Neural cell (in vitro differentiated cells): ENCODE results near the gene ASCL5. TPM values are rescaled to one million over a fixed set of nuclear protein-coding genes. Genes with fewer than 3 reads are reported as not detected.

Experiments
- H2AFZ ChIP-seq: fragments of 200-600, 300-800 bp; sonication (generic), shearing (Covaris generic); 2 replicates; pipeline ENCODE4 v1.6.0; 2014; ENCODE audit warnings: low read depth, mild to moderate bottlenecking, antibody characterized with exemption, low read length, moderate library complexity
- H3F3A ChIP-seq: fragments of 200-600 bp; shearing (Covaris generic); 2 replicates; pipeline ENCODE4 v1.6.1; 2016; ENCODE audit warnings: mild to moderate bottlenecking, moderate library complexity, mixed read lengths, antibody characterized with exemption, low read length; ENCODE audit not compliant: insufficient read depth, poor library complexity, severe bottlenecking
- H3K27ac ChIP-seq: fragments of 200-600, 300-800 bp; sonication (generic), shearing (Covaris generic); 2 replicates; pipeline ENCODE4 v1.5.1; 2014; ENCODE audit warnings: mild to moderate bottlenecking, low read length, moderate library complexity
- H3K27me3 ChIP-seq: fragments of 300-800, 200-600 bp; sonication (generic), shearing (Covaris generic); 2 replicates; pipeline ENCODE4 v1.6.0; 2014; ENCODE audit warnings: mild to moderate bottlenecking, low read depth, low read length, moderate library complexity; ENCODE audit not compliant: insufficient read depth
- H3K36me3 ChIP-seq: fragments of 300-800, 200-600 bp; sonication (generic), shearing (Covaris generic); 2 replicates; pipeline ENCODE4 v1.5.1; 2014; ENCODE audit warnings: mild to moderate bottlenecking, antibody characterized with exemption, low read length, moderate library complexity; ENCODE audit not compliant: insufficient read depth
- H3K4me2 ChIP-seq: fragments of 300-800, 200-600 bp; sonication (generic), shearing (Covaris generic); 2 replicates; pipeline ENCODE4 v1.6.0; 2014; ENCODE audit warnings: mild to moderate bottlenecking, low read length
- H3K4me3 ChIP-seq: fragments of 300-800, 200-600 bp; sonication (generic), shearing (Covaris generic); 2 replicates; pipeline ENCODE4 v1.5.1; 2014; ENCODE audit warnings: mild to moderate bottlenecking, low read length, moderate library complexity
- H3K79me2 ChIP-seq: fragments of 200-600 bp; shearing (Covaris generic); replicated peaks from 2 replicates; pipeline ENCODE4 v1.6.0; 2014; ENCODE audit warnings: mild to moderate bottlenecking, low read length, moderate library complexity; ENCODE audit not compliant: insufficient read depth
- H3K9ac ChIP-seq: fragments of 300-800, 200-600 bp; sonication (generic), shearing (Covaris generic); 2 replicates; pipeline ENCODE4 v1.6.1; 2016; ENCODE audit warnings: mild to moderate bottlenecking, low read length, mixed read lengths
- H3K9me2 ChIP-seq: fragments of 200-600 bp; shearing (Covaris generic); 2 replicates; pipeline ENCODE4 v1.6.1; 2016; ENCODE audit warnings: mild to moderate bottlenecking, low read length, mixed read lengths; ENCODE audit not compliant: insufficient read depth
- H3K9me3 ChIP-seq: fragments of 200-600, 300-800 bp; sonication (generic), shearing (Covaris generic); 2 replicates; pipeline ENCODE4 v1.6.1; 2016; ENCODE audit warnings: mild to moderate bottlenecking, mixed run types, low read length, moderate library complexity, mixed read lengths
- H4K20me1 ChIP-seq: fragments of 200-600 bp; shearing (Covaris generic); 2 replicates; pipeline ENCODE4 v1.6.1; 2016; ENCODE audit warnings: mild to moderate bottlenecking, mixed run types; ENCODE audit not compliant: insufficient read depth
- EP300 ChIP-seq: fragments of 450-650 bp; conservative IDR thresholded peaks from 2 replicates; pipeline ENCODE4 v1.6.1; 2014; ENCODE audit warnings: antibody characterized with exemption, mild to moderate bottlenecking, moderate library complexity; ENCODE audit not compliant: poor library complexity, severe bottlenecking
- EZH2 ChIP-seq: fragments of 200-600, 300-800 bp; shearing (Covaris generic), sonication (generic); IDR thresholded peaks from 2 replicates; pipeline ENCODE4 v1.6.1; 2014; ENCODE audit warnings: antibody characterized with exemption, low read length, borderline replicate concordance, mild to moderate bottlenecking; ENCODE audit not compliant: insufficient read depth, poor library complexity, severe bottlenecking
- MXI1 ChIP-seq: fragments of 450-650 bp; conservative IDR thresholded peaks from 2 replicates; pipeline ENCODE4 v1.6.1; 2014; ENCODE audit warnings: antibody characterized with exemption, mild to moderate bottlenecking; ENCODE audit not compliant: poor library complexity, severe bottlenecking
- POLR2AphosphoS5 ChIP-seq: IDR thresholded peaks from 2 replicates; pipeline ENCODE4 v1.6.1; 2012
- RAD21 ChIP-seq: fragments of 450-650 bp; conservative IDR thresholded peaks from 2 replicates; pipeline ENCODE4 v1.6.1; 2014; ENCODE audit warnings: antibody characterized with exemption, mild to moderate bottlenecking, moderate library complexity
- SMC3 ChIP-seq: fragments of 450-650 bp; conservative IDR thresholded peaks from 2 replicates; pipeline ENCODE4 v1.6.1; 2014; ENCODE audit warnings: antibody characterized with exemption, mild to moderate bottlenecking, moderate library complexity; ENCODE audit not compliant: poor library complexity
- TAF1 ChIP-seq: IDR thresholded peaks from 2 replicates; pipeline ENCODE4 v1.6.1; 2012; ENCODE audit warnings: low read depth
- polyA plus RNA-seq: library from polyadenylated mRNA; depleted of rRNA; stranded (reverse); fragments of >200 nt; gene quantifications from 2 replicates; pipeline ENCODE4 v1.2.3, GENCODE V29; 2014
- TF ChIP-seq, protein P1 (sequence below): IDR thresholded peaks from 2 replicates; pipeline ENCODE4 v1.6.1; 2012; ENCODE audit warnings: borderline replicate concordance
- TF ChIP-seq, protein P2 (sequence below): fragments of 450-650 bp; IDR thresholded peaks from 2 replicates; pipeline ENCODE4 v1.5.1; 2014; ENCODE audit warnings: antibody characterized with exemption, mild to moderate bottlenecking, moderate library complexity; ENCODE audit not compliant: poor library complexity, severe bottlenecking

ASCL5 gene
- polyA plus RNA-seq, 1 donor from 2014 or later, result not detected

GRCh38 chr1:201127755-201128455 is 921 bp upstream of the ASCL5 start:
- Histone ChIP-seq H3F3A (no peaks in the 10 kb centered on the region), H3K79me2 (no peaks in the 10 kb centered on the region), H3K27me3 (no peaks in the 10 kb centered on the region), H3K4me2 (no peak overlapping the region), H3K27ac (no peak overlapping the region), H3K36me3 (no peaks in the 10 kb centered on the region), H3K9me3 (no peaks in the 10 kb centered on the region), H3K9ac (no peak overlapping the region), H3K9me2 (no peaks in the 10 kb centered on the region), H3K4me3 (no peak overlapping the region), H2AFZ (no peak overlapping the region), H4K20me1 (no peaks in the 10 kb centered on the region)
- TF ChIP-seq, protein P1, sequence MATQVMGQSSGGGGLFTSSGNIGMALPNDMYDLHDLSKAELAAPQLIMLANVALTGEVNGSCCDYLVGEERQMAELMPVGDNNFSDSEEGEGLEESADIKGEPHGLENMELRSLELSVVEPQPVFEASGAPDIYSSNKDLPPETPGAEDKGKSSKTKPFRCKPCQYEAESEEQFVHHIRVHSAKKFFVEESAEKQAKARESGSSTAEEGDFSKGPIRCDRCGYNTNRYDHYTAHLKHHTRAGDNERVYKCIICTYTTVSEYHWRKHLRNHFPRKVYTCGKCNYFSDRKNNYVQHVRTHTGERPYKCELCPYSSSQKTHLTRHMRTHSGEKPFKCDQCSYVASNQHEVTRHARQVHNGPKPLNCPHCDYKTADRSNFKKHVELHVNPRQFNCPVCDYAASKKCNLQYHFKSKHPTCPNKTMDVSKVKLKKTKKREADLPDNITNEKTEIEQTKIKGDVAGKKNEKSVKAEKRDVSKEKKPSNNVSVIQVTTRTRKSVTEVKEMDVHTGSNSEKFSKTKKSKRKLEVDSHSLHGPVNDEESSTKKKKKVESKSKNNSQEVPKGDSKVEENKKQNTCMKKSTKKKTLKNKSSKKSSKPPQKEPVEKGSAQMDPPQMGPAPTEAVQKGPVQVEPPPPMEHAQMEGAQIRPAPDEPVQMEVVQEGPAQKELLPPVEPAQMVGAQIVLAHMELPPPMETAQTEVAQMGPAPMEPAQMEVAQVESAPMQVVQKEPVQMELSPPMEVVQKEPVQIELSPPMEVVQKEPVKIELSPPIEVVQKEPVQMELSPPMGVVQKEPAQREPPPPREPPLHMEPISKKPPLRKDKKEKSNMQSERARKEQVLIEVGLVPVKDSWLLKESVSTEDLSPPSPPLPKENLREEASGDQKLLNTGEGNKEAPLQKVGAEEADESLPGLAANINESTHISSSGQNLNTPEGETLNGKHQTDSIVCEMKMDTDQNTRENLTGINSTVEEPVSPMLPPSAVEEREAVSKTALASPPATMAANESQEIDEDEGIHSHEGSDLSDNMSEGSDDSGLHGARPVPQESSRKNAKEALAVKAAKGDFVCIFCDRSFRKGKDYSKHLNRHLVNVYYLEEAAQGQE, result no peak
- TF ChIP-seq EZH2, result no peak
- TF ChIP-seq SMC3, result no peak
- TF ChIP-seq TAF1, result no peak
- no peak for TF ChIP-seq MXI1
- TF ChIP-seq, protein P2, sequence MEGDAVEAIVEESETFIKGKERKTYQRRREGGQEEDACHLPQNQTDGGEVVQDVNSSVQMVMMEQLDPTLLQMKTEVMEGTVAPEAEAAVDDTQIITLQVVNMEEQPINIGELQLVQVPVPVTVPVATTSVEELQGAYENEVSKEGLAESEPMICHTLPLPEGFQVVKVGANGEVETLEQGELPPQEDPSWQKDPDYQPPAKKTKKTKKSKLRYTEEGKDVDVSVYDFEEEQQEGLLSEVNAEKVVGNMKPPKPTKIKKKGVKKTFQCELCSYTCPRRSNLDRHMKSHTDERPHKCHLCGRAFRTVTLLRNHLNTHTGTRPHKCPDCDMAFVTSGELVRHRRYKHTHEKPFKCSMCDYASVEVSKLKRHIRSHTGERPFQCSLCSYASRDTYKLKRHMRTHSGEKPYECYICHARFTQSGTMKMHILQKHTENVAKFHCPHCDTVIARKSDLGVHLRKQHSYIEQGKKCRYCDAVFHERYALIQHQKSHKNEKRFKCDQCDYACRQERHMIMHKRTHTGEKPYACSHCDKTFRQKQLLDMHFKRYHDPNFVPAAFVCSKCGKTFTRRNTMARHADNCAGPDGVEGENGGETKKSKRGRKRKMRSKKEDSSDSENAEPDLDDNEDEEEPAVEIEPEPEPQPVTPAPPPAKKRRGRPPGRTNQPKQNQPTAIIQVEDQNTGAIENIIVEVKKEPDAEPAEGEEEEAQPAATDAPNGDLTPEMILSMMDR, result no peak
- TF ChIP-seq EP300, result no peak
- TF ChIP-seq POLR2AphosphoS5, result no peak

- no peaks in the 10 kb centered on the region for H3F3A ChIP-seq
- H3K9me3 ChIP-seq, result no peaks in the 10 kb centered on the region
- no peaks in the 10 kb centered on the region for H4K20me1 ChIP-seq
- H3K4me2 ChIP-seq, result no peak overlapping the region
- no peak overlapping the region for H3K9ac ChIP-seq
- no peak overlapping the region for H3K4me3 ChIP-seq
- H3K36me3 ChIP-seq, result no peaks in the 10 kb centered on the region
- H3K9me2 ChIP-seq, result no peaks in the 10 kb centered on the region
- no peak for TF ChIP-seq TAF1
- TF ChIP-seq, protein P2, result no peak
- TF ChIP-seq EP300, result no peak
- TF ChIP-seq, protein P1, result no peak
- TF ChIP-seq POLR2AphosphoS5, result no peak
- TF ChIP-seq MXI1, result no peak
- TF ChIP-seq SMC3, result no peak
- no peak for TF ChIP-seq RAD21
- no peak for TF ChIP-seq EZH2
- H2AFZ ChIP-seq, result no peak overlapping the region
- no peak overlapping the region for H3K27ac ChIP-seq
- H3K27me3 ChIP-seq, result no peaks in the 10 kb centered on the region
- no peaks in the 10 kb centered on the region for H3K79me2 ChIP-seq
These were observed 537 bp downstream of the ASCL5 start for GRCh38 chr1:201126463-201126831.
